Activated CD4-positive, CD25-positive, alpha-beta regulatory T cell (primary cell): ENCODE results near the gene ZMIZ1.
A peak's percentile ranks its signal among the peaks of the same experiment; 100 is the strongest.

Experiments
- DNase-seq, 4 experiments: peaks; one replicate each; lab custom pipeline; 2025; lab: John Stamatoyannopoulos, UW

ZMIZ1 gene

DNA sequence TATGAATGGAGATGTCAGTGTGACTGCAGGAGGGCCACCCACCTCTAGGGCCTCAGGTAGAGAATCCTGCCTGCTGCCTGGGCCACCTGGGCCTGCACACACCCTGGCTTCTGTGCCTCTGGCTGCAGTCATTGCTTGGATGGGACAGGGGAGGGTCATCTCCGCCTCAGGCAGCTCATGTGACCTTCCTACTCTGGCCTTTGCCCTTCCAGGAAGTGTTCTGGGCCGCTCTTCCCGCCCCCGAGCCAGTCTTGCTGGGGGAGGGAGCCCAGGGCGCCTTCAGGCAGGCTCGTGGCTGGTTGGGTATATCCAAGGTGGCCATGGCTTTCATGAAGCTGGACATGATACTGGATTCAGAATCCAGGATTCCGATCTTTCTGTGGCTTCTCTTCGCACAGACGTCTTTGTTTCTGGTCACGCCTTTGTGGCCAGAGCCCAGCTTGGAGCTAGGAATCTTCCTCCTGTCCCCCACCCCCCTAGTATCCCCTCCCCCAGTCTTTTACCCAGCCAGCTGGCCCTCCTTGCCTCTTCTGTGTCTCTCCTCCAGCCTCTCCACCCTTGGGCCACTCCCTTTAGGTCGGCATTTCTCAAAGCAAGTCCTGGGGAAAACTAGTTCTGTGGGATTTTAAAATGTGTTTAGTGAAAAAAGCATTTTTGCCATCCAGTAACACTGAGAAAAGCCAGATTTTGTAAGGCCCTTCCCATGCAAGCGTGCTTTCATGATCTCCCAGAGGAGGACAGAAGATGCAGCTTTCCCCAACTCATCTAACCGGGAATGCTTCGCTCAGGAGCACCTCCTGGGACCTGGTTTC, 119.6 kb downstream of the ZMIZ1 start:
- DNase-seq = no peak

DNA sequence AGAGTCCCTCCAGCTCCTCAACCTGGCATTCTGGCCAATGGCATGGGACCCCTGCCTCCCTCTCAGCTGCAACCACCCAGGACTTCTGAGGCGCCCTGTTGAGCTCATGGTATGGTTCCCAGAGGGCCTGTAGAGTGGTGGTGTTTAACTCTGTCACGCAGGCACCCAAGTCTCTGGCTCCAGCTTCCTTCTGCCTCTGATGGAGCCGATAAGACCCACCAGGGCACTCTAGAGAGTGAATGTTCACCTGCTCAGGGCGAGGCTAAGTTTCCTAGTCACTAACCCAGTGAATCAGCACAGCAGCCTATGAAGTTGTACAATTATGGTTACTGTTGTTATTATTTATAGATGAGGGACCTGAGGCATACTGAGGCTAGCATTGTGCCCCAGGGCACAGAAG, 120.4 kb downstream of the ZMIZ1 start:
- DNase-seq = no peak

DNA sequence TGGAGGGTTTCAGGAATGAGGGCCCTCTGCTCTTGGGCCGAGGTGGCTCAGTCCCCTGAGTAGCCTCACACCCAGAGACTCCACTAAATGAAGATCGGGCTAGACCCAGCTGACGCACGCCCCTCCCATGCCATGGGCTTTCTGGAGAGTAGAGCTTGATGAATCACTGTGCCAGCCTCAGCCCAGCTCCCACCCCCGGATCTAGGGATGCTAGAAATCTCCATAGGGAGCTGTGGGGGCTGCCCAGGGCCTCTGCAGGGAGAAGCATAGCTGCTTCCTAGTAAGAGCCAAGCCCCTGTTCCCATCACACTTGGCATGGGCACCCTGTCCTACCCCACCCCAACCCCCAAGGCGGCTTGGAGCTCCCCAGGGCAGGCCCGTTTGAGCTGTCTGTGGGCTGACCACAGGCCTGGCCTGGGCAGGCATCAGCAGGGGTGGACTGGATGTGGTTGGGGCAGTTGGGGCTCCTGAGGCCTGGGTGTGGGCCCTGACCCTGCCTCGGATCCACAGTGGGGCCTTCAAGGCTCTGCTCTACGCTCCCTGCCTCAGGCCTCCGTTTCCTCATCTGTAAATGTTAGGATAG, 121.2 kb downstream of the ZMIZ1 start:
- DNase-seq = no peak

DNA sequence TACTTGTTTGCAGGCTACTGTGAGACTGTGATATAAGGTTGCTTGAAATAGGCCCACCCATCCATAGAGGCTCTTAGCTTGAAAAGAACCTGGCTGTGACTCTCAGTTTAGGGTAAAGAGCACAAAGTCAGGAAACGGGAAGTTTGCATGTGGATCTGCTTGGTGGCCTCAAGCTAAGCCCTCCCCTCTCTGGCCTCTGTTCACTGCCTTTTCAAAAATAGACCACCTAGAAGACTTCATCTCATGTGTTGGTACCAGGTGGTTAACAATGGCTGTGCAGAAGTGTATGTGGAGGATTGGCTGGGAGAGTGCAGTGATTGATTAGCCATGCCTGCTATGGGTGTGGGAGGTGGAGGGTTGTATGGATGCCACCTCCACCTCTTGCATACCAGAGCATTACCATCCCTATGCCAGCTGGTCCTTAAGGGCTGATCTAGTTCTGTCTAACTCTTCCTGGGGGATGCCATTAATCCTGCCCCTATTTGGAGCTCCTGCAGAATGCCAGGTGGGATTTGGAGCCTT, 122.0 kb downstream of the ZMIZ1 start:
- no peak for DNase-seq

DNA sequence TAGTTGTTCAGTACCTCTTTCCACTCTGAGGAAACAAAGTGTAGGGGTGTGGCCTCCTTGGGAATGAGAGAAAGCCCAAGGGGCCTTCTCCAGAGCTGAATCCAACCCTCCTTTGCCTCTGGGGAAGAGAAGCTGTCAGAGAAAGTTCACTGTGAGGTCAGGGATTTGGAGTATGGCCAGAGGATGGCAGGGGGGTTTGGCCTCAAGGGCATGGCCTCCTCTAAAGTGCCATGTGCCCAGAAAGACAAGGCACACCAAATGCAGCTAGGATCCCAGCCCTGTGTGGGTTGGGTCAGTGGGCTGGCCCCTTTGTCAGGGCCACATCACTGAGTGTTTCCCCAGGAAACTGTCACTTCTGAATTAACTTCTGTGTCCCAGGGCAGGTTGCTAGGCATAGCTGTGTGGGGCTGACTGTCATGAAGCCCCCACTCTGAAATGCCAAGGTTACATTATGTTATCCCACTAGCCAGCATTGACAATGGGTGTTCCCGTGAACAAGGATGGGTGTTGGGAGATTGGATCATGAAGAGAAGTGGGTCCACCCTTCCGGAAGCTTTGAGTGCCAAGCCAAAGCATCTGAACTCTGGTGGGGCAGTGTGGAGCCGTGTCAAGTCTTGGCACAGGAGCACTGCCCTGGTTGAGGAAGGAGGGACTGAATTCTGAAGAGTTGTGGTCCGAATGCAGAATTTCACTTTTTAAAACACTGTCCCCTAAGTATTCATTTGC, 123.3 kb downstream of the ZMIZ1 start:
- no peak for DNase-seq

DNA sequence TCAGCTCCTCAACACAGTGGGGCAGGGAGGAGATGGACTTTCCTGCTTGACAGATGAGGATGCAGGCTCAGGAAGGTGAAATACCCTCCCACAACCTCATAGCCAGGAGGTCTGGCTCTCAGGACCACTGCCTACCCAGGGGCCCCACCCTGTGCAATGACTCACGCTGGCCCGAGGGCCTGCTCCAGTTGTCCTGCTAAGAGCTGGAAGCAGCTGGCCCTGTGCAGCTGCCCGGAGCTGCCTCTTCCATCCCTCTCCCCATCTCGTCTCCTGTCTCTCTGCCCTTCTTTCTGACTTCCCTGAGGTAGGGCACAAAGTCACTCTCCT, 123.9 kb downstream of the ZMIZ1 start:
- no peak for DNase-seq

DNA sequence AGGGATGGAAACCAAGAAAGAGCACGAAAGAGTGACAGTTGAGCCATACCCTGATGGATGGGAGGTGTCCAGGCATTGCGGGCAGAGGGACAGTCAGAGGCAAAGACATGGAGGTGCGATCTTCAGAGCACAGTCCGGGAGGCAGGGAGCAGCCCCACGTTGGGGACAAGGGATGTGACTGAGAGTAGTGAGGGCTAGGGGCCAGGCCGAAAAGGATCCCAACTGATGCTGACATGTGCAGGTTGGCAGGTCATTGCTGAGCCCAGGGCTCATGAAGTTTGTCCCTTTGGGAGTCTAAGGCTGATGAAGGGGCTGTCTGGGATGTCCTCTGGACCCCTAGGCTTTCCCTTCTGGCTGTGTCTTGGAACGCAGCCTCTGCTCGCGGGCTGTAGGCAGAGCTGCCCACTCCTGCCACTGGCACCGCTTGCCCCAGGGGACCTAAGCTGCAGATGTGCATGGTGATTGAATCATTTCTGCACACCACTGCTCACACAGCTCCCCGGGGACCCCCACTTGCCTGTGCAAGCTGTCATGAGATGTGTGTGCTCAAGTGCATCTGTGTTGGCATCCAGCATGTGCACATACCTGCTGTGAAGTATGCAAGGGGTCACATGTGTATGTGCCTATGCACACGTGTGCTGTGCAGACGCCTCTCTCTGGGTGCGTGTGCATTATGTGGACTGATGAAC, 125.1 kb downstream of the ZMIZ1 start:
- no peak for DNase-seq

DNA sequence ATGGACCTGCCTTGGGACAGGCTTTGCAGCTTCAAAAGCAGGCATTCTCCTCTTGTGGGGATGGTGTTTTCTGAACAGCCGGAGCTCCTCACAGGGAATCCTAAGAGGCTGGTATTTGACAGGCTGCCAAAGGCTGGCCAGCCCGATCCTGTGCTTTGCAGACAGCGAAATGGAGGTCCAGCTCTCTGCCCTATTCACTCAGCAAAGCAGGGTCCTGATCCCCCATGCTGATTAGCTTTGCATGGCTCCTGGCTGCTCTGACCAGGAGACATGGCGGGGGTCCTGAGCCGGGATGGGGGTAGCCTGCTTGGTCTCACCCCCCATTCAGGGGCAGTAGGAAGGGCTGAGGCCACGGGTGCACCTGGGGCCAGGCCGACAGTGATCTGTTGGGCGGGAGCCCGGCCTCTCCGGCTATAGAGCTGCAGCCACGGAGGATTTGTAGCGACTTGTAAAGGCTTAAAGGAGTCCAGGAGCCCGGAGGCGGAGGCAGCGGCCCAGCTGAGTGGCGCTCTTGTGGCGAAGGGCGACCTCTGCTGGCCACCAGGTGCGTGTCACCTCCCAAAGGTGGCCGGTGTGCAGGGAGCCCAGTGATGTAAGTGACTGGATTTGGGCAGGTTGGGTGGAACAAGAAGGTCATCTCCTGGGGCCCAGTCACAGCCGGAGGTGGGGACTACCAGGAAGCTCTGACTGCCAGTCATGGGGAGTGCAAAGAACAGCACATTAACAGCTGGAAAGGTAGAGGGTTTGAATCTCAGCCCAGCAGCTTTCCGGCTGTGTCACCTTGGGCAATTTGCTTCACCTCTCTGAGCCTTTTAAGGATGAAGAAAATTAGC, 126.5 kb downstream of the ZMIZ1 start:
- DNase-seq = peak; percentile 46 to 67 (median 56)

DNA sequence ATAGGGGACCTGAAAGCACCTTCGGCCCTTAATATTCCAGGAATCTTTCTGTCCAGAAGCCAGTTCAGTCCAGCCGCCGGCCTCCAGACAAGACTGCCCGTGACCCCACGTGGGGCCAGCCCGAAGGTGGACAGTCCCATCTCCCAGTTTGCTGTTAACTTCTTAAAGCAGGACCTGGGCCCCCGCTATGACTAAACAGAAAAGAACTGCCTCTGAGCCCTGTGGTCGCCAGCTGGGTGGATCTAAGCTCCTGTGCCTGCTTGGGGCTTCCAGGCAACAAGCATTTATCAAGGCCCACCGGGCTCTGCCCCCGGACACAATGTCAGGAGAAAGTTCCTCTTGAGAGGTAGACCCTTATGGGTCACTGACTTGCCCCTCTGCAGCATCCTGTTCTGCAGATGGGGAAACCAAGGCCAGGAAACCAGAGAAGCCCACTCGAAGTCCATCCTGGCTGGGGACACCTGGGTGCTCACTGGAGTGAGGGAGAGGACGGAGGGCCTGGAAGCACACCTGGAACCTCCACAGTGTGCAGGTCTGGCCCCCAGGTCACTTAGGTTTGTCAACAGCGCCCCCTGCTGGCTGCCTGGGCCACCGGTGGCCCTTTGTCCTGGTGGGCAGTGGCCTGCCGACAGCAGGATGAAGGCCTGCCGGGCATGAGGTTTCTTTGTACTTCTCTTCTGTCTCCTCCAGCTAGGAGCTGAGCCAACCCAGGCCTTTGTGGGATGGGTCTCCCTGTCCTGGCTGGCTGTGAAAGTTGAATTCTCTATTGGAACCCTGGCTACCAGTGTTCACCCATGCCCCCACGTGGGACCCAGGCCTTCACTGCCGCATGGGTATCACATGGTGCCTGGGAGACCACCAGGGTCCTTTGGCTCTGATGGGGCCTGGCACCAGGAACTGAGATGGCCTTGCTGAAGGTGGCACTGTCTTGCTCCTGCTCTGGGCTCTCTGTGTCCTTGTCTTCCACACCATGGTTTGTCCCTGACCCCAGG, 128.0 kb downstream of the ZMIZ1 start:
- DNase-seq = peak; percentile 38 to 61 (median 44)

DNA sequence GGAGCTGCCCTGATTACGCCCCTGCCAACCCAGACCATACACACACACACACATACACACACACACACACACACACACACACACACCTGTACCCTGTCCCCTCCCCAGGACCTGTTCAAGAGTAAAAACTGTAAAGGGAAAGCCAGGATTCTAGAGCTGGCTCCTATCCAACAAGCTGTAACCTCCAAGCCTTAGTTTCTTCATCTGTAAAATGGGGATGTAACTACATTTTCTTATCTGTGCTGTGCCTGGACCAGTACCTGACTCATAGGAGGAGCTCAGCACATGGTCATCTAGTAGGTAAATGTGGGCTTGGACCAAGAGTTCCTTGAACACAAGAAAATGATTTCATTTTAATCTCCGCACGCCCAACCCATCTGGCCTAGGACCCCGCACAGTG, 128.8 kb downstream of the ZMIZ1 start:
- no peak for DNase-seq

DNA sequence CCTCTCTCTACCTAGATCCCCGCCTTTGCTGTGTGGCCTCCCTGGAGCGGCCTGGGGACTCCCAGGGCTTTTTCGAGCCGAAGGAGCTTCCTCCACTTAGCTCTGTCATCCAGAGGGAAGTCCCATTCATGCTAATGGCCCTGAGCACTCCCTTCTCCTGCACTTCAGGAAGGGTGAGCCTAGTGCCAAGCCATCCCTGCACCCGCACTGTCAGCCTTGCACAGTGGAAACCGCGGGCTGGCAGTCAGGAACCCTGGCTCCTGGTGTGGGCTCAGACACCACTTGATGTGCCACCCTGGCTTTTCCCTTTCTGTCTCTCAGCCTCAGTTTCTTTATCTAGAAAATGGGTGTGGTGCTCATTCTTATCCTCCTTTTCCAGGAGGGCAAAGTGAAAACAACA, 131.6 kb downstream of the ZMIZ1 start:
- no peak for DNase-seq

DNA sequence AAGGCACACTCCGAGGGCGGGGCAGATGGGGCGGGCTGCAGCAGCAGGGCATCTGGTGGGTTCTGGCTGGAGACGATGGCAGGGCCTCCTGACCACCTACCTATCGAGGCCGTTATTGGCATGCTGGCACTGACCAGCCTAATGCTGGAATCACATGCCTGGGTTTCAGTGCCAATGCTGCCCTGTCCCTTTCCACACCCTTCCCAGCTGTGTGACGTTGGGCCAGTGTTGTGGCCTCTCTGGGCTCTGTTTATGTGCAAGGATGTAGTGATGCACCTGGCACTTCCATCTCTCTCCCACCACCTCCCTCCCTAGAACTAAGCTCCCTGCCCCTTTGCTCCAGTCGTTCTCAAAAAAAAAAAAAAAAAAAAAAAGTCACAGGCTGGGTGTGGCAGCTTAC, 132.9 kb downstream of the ZMIZ1 start:
- DNase-seq = no peak

DNA sequence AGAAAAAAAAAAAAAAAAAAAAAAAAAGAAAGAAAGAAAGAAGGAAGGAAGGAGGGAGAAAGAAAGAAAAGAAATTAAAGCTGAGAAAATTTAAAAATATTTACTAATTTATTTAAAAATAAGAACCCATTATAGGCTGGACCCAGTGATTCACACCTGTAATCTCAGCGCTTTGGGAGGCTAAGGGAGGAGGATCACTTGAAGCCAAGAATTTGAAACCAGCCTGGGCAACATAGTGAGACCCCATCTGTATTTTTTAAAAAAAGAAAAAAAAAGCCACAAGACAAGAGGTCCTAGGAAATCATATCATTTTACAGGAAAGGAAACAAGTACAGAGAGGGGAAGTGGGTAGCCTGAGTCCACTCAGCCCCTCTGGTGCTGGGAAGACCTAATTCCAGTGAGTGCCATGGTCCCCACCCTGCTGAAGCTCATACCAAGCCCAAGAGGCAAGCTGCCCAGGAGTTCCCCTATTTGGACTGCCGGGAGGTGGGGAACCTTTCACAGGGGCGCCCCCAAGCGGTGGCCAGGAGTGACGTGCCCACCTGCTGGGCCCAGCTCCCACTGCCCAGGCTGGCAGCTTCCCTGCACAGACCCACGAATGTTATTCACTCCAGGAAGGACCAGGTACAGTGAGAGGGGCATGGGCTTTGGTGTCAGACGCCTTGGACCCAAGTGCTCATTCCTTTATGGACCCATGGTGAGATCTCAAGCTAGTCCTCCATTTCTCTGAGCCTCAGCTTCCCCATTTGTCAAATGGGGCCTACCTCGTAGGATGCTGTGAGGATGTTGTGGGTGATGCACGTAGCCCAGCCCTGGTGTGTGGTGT, 133.6 kb downstream of the ZMIZ1 start:
- DNase-seq = no peak

DNA sequence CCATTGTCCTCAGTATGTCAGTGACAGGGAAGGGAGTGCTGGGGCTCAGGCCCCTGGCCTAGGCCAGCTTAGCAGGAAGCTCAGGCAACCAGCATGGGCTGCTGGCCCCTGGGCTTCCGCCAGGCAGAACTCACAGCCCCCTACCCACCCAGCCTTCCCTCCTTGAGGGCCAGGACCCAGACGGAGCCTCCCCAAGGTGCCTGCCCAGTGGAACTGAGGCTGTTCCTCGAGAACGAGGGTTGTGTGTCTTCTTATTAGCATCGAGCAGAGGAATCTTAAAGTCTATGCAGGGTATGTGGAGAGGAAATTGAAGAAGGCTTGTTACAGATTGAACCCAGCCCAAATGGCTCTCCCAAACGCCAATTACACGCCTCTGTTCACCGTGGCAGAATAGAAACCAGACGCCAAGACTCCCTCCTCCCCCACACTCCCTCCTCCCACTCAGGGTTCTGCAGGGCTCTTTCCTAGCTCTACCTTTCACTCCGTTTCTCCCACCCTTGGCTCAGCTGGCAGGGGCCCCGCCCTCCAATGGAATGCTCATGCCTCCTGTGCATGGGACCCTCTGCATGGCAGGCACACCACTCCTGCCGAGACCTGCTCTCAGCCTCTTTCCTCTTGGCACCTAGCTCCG, 134.4 kb downstream of the ZMIZ1 start:
- DNase-seq = no peak

DNA sequence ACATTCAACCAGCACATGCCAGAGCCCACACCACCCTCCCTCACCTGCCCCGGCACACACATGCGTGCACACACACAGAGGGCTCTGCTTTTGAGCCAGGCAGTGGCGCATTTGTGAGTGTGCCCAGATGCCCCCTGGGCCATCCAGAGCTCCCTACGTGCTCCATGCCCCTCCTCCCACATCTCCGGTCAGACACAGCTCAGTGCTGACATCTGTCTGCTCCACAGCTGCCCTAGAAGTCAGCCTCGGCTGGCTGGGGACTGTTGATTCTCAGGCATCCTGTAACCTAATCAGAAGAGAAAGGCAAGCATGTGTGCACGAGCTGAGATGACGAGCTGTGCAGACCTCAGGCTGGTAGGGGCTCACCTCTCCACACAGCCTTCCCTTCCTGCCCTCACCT, 135.1 kb downstream of the ZMIZ1 start:
- no peak for DNase-seq

DNA sequence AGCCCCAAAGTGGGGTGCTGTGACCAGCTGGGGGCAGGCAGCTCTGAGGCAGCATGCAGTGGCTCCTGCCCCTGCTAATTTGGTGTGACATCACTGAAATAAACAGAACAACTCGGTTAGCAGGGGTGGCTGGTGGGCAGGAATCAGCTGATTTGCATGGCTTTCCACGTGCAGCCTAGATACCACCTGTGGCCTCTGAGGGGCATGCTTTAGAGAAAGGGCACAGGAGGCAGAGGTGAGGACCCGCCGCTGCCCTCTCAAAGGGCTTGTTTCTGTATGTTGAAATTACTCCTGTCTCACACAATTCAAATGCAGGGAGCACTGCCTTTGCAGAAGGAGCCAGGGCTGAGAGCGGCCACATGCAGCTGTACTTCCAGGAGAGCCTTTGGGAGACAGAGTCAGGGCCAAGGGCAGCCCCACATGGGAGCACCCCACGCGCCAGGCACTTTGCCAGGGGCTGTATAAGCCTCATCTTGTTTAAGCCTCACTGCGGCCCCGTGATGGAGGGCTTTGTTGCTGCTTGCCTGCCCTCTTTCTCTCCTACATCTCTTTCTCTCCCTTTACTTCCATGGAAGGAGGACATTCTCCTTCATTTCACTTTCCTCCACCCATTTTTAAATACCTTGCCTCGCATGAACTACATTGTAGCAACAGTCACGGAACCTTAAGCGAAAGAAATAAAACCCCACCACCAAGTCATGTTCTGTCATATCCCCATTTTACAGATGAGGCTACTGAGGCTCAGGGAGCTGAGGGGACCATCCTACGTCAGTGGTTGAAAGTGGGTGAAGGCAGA, 137.7 kb downstream of the ZMIZ1 start:
- DNase-seq = no peak

DNA sequence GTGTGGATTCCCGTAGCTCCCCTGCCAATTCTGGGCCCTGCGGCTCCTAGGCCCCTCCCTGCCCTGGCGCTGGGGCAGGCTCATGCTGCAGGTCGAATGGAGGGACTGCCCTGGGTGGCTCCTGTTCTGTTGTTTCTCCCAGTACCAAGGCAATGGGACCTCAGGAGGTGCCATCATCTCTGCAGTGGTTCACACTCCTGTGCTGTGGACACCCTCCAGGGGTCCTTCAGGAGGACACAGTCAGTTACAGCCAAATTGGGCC, 138.3 kb downstream of the ZMIZ1 start:
- DNase-seq = no peak

DNA sequence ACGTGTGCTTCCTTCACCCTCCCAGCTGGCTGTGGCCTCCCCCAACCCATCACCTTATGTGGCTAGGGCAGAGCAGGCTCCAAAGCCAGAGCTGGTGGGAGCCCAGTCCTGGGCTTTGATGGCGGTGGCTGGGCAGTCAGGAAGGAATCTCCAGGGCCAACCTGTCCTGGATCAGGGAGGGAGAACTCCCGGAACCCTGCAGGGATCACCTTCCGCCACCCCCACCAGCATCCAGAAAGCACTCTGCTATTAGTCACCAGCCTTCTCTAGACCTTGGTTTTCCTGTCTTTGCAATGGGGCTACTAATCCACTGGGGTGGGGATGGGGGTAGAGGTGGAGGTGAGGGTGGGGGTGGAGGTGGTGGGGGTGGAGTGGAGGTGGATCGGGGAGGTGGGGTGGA, 139.0 kb downstream of the ZMIZ1 start:
- DNase-seq = no peak
